GM19099 (cell line): ENCODE data around the gene F3.

Source experiments
- POLR2A ChIP-seq: IDR thresholded peaks from 3 replicates; pipeline ENCODE4 v1.6.1; 2011; ENCODE audit warnings: low read depth; ENCODE audit not compliant: insufficient read length; ENCODE audit errors: extremely low read depth

F3 gene

DNA sequence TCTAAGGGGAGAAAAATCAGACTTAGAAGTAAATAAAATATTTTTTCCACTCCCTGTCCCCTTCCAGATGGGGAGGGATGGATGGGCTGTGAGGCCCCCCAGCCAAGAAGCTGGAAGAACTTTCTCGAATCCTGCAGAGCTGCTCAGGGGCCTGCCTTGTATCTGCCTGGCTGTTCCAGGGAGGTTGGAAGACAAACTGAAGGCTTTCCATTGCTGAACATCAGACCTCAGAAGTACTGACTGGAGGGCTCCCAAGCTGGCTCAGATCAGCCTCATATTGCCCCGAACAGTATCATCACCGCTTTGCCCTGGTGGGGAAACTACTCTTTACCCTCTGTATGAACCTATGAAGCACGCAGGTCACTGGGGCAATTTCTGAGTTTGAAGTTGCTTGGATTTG is 12.4 kb upstream of the F3 start:
- TF ChIP-seq POLR2A: no peak

DNA sequence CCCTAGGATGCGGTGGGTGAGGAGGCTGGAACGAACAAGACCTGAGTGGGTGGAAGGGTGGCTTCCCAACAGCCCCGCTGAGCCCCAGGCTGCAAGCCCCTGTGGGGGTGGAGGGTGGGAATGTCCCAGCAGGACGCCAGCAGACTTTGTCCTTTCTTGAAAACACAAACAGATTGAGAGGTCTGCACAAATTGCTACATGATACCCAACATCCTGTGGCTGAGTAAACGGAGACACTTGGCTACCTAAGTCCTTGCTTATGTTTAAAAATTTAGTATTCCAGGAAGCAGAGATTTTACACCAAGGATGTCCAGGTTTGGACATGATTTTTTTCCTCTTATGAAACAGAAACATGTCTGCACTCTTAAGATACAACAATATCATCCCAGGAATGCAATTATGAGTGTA is 11.8 kb upstream of the F3 start:
- no peak for TF ChIP-seq POLR2A

DNA sequence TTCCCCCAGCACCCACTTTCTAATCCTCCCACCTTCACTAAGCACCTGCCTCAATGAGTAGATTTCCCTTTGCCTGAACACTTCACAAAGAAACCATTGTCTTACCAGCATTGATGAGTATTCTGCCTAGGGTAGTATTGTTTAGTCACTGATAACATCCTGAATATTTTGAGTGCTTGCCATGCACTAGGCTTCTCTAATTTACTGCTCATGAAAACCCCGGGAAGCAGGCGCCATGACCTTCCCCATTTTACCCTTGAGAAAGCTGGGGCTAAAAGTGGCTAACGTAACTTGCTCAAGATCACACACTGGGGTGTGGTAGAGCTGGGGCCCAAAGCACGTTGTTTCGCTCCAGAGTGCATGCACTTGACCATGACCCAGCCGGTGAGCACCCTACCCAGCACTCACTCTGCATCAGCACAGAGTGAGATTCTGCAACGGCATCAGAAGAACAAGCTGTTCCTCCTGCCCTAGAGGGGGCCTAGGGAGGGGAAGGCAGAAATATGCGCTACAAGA is 10.6 kb upstream of the F3 start:
- TF ChIP-seq POLR2A: no peak

DNA sequence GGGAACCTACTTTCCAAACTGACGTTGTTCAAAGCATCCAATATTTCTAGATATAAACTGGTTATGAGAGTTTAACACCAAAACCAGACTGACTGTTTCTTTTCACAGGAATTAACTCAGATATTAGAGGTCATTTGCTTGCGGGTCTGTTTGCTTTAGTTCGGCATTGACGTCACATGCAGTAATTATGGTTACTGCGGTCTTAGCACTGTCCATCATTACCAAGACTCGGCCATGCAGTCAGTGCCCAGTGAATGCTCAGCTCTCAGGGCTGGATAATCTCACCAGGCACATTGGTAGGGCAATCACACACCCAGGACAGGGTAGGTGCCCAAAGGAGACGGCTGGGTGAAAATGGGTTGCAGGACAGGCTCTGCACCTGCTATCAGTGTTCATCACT is 9.9 kb upstream of the F3 start:
- no peak for TF ChIP-seq POLR2A

DNA sequence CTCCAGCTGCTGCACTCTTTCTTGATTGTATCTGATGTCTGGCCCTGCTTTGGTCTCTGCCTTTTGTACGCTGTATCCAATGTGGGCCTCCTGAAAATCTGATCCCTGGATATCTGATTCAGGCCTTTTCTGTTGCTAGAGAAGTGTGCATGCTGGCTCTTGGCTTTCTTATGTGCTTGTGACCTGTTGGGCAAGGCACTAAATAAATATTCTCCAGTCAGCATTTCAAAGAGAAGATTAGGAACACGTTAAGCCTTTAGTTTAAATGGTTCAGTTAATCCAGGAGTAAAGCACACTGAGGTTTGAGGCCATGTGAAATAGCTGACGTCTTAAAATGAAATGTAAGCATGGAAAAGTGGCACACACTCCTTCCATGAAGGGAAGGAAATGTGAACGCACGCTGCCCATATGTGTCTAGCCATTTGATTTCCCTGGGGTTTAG is 9.3 kb upstream of the F3 start:
- no peak for TF ChIP-seq POLR2A

DNA sequence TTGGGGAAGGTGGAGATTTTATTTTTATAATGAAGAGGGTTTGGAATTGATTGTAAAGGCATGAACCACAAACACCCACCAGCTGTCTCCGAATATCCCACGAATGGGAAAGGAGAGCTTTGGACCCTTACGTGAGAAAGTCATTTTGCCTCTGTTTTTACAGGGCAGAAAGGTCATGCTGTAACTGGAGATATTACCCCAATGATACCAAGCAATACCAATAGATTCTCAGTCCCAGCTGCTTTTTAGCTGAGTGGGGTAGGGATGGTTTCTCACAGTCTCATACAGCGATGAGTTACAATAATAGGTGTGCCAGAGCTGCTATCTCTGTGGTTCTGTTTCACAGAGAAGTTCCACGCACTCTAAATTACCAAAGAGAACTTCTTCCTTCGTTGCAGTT is 8.8 kb upstream of the F3 start:
- TF ChIP-seq POLR2A: no peak

DNA sequence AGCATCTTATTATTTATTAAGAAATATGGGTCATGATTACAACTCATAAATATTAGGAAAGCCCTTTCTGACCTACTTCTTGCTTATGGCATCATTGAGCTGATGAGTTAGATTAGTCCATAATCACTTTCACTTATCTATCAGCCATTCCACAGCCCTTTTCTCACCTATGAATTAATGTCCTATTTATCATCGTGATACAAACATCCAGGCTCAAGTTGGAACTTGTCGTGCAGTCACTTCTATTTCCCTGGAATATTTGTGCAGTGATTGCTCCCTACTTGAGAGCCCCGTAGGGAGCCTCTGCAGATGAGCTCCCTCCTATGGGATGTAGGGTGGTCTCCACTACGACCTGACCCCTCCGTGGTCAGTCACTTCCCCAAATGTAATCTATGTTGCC is 8.1 kb upstream of the F3 start:
- TF ChIP-seq POLR2A: no peak

DNA sequence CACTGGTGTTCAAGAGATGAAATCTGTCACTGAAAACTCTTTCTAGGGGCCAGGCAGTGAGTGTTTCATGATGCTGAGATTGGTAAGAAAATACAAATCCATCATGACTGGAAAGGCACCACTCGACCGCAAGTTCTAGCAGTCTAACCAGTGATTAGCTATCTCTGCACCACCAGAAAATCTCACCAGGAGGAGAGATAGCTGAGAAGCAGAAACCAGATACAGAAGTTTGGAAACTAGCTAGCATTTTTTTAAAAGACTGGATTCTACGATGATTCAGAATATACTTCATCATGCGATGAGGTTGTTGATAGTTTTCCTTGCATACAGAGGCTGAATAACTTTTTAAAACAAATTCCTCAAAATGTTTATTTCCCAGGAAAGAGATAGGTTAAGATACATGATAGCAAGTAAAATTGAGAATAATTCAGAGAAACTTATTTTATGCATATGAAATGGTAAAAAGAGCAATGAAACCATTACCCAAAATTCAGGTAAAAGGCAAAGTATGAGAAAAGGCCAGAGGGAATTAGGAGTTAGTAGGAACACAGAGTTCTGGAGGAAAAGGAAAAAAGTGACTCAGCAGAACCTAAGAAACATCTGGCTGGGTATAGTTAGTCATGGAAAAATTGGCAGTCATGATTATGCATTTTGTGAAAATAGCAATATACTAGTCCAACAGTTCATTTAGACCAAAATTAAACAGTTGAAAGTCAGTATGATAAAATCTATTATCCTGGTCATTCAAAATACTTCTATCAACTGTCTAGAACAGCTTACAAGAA is 3.3 kb upstream of the F3 start:
- no peak for TF ChIP-seq POLR2A

DNA sequence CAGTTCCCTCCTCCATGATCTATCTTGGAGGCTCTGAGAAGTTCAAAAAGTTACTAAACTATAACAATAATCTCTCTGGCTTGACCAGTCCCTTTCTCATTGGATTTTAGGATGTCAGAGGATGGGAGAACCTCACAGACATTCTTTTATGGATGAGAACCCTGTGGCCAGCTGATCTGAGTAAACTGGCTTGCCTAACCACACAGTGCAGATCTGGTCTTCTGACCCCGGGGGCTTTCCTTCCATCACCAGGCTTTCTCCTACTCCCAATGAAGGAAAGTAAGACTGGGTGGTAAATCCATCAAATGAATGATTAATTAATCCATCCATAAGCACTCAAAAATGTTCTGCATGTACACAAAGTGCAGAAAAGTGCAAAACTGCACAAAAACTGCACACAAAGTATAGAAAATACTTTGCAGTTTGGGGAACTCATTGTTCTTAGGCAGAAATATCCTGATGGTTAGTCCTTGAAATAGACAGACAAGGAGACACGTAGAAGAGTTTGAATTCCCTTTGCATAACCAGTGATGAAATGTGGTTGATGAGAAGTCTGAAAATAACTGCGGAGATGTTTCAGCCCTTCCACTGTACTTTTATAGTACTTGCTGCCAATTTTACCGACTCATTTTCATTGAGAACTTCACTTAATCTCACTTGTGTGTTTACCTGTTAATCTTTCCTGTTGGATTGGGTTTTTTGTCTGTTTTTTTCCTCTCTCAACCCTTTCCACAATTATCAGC is 2.5 kb upstream of the F3 start:
- TF ChIP-seq POLR2A: no peak

DNA sequence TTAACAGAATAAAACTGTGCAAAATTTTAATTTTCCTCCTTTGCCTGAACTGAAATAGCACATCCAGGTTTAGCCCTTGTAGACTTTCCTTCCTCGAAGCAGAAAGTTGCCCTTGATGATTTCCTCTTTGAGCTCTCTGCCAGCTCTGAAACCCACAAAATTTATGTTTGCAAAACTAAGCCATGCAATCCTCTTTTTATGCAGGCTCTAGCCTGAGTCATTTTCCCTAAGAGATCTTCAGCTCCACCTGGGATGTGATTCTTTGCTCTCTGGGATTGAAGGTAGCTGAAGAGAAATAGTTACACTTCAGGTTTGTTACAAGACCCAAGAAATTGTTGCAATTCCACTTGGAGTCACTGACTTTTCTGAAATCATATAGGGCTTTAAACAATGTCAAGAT is 1.4 kb upstream of the F3 start:
- TF ChIP-seq POLR2A: no peak

DNA sequence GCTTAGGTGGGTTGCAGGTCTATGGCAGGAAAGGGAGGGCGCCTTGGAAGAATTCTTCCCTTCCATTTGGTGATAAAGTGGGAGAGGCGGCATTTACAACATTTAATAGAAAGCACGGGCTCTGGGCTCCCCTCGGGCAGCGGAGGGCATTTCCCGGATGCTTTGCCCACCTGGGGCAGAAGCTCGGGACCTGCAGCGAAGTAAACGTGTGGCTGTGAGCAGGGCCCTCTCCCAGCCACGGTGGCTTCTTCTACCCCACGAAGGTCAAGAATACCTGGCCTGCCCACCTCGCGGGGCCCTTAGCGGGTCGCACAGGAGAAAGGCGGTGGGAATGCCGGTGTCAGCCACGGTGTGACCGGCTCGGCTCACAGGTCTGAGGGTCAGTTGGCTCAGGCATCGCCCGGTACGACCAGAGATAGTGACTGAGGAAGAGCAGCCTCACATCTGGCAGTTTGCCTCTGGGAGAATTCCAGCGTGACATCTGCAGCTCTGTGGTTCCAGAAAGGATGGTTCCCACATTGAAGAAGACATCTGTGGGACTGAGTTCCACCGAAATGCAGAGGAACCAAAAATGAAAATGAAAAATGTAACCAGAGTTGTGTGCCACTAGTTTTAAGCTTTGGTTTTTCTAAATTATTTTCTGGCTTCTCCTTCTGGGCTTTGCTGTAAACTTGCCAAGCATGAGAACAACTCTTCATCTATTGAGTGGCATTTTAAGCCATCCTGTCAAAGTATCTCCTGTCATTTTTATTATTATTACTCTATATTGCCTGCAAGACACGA is 720 bp upstream of the F3 start:
- TF ChIP-seq POLR2A: no peak

DNA sequence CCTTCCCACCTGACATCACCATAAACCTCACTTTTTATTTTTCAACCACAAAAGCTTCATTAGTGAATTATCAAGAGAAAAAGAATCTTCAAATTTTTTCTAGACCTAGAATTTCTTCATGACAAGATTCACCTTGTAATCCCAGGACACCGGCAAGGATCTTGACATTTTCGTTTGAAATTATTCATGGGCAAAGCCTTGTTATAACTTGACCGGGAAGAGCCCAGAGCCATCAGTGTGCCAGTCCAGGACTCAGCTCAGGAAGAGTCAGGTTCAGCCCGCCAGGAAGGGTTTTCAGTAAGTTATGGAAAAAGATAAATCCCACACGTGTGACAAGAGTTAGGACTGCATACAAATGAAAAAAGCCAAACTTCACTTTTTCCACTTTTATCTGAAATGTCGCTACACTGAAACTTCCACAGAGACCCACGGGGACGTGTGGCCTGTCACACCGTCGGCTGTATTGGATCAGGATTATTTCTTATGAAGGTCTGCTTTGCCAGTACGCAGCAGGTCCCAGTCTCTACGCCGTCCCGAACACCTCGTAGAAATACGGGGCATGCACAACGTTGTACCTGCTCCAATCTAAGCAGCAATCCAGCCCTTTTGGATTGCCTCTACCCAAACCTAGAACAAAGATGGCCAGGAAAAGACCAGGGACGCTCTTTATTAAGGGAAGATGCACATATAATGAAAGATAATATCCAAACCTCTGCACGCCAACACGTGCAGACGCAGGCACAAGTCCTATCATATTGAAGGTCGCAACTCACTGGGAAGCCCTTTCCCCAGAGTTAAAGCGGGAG is 916 bp downstream of the F3 start:
- no peak for TF ChIP-seq POLR2A

DNA sequence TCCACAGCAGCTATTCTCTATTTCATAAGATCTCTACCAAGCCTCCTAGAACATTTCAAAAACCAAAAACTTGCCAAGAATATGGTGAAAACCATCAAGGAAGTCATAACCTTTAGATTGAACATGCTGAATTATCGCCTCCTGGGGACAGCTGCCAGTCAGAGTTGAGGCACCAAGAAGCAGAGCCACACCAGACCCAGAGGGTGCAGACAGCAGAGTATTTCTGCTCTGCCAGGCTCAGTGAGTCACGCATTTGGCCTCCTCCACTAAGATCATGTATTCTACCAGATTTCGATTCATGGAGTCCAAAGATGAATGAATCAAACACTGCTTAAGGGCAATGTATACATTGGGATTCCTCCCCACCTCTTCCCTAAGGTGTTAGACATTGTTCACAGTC is 2.1 kb downstream of the F3 start:
- TF ChIP-seq POLR2A: no peak

DNA sequence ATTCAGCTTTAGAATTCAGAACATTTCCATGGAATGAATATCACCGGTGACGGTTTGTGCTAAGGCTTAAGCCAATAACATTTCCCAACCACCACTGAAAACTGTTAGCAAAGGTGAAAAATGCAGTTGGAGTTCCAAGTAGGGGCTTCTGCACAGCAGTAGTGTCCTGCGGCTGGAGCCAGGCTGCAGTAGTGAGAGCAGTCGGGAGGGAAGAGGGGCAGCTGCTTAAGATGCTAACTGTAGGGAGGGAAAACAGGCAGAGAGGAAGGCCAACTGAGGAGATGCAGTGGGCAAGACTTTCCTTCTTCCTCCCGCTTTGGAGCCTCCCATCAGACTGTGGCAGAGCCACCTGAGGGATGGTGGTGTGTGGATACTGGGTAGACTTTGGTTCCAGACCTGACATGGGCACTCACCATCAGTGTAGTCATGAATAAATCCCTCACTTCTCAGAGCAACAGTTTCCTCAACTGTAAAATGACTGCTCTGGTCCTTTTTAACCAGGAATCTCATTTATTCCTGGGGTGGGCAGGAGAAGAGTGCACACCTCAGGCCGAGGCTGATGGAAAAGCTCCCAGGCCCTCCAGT is 3.2 kb downstream of the F3 start:
- no peak for TF ChIP-seq POLR2A
